ENCODE measurements around the gene KRTAP4-7. TPM values are rescaled to one million over a fixed set of nuclear protein-coding genes. Genes with fewer than 3 reads are reported as not detected.

The KRTAP4-7 gene
- total and polyA plus RNA-seq, 2 donors (not counting 3 experiments of a cell fraction or from before 2014, with no cell fraction given): not detected

DNA sequence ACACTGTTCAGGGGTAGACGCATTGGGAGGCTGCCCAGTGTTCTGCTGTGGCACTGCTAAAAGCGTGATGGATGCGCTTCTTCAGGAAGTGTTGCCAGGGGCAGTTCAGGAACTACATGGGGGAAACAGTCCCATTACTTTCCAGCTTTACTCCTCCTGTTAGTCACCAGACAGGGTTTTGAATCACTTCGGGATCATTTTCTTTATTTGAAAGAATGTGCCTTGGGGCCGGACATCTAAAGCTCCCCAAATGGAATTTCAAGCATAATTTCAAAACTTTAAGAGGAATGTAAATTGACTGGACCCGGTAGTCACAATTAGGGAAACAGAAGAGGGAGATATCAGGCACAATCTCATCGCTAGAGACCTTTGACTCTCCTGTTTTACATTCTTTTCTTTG lies 35.5 kb upstream of the KRTAP4-7 start:
- no peaks in the 10 kb centered on the region for H3K9me3 ChIP-seq (replicated peaks; ENCODE audit: control insufficient read depth, insufficient read depth, low read length)
- peaks cover 5 to 7% of the 10 kb centered on the region in 2 experiments for H3K27me3 ChIP-seq (ENCODE audit: control insufficient read depth in 2 of 2, insufficient read depth in 2 of 2, low read length in 2 of 2)
- no peaks in the 10 kb centered on the region for H4K20me1 ChIP-seq (replicated peaks; ENCODE audit: control insufficient read depth, extremely low read depth, insufficient read depth, low read length)
- BruUV-seq (replicated peaks): no TSS peak
- intact Hi-C loops (cut with micrococcal nuclease): no loop called here
- no peak overlapping the region for H3K27ac ChIP-seq (ENCODE audit: insufficient read depth, low read depth, low read length)
- H3K9me1 ChIP-seq (replicated peaks; ENCODE audit: control insufficient read depth, extremely low read depth, insufficient read depth, low read length): no peaks in the 10 kb centered on the region
- no peak for FAIRE-seq
- dilution Hi-C loops (cut with MboI; ENCODE audit: extremely low pct_ligation_motif_present, low sequenced_read_pairs): no loop called here
- no peaks in the 10 kb centered on the region for H3K36me3 ChIP-seq (ENCODE audit: control insufficient read depth in 2 of 2, extremely low read depth in 1 of 2, insufficient read depth in 2 of 2, low read length in 2 of 2)
- no peak overlapping the region for H3K9ac ChIP-seq (replicated peaks; ENCODE audit: extremely low read depth, insufficient read depth, low read length)
- CTCF ChIA-PET: no interaction called here
- POLR2A ChIA-PET: no interaction called here
- H3K79me2 ChIP-seq (ENCODE audit: control insufficient read depth, insufficient read depth, low read length): no peaks in the 10 kb centered on the region
- H3K4me3 ChIP-seq (replicated peaks in 1 of 3; ENCODE audit: insufficient read depth in 1 of 3, low read depth in 1 of 3, low read length in 3 of 3): no peak overlapping the region
- H3K4me2 ChIP-seq (ENCODE audit: insufficient read depth, low read length): no peak overlapping the region
- TF ChIP-seq MYC (IDR thresholded peaks at IDR 0.05; ENCODE audit: low read depth, low read length): no peak
- no peak for TF ChIP-seq FOS (IDR thresholded peaks at IDR 0.05; ENCODE audit: borderline replicate concordance, insufficient read depth, low read length)
- no peak for TF ChIP-seq EZH2 (IDR thresholded peaks at IDR 0.05; ENCODE audit: borderline replicate concordance, low read depth, low read length, severe bottlenecking)
- TF ChIP-seq, protein P1, sequence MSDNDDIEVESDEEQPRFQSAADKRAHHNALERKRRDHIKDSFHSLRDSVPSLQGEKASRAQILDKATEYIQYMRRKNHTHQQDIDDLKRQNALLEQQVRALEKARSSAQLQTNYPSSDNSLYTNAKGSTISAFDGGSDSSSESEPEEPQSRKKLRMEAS (IDR thresholded peaks at IDR 0.05; ENCODE audit: insufficient read depth, insufficient read length): no peak
- TF ChIP-seq JUN (IDR thresholded peaks at IDR 0.05; ENCODE audit: borderline replicate concordance, insufficient read depth, insufficient read length, low read depth): no peak
- TF ChIP-seq POLR2AphosphoS5 (IDR thresholded peaks at IDR 0.05; ENCODE audit: insufficient read depth, low read depth, low read length): no peak
- no peak for TF ChIP-seq GATA2 (IDR thresholded peaks at IDR 0.05; ENCODE audit: insufficient read depth, insufficient read length, low read depth, low read length)
- TF ChIP-seq, protein P2, sequence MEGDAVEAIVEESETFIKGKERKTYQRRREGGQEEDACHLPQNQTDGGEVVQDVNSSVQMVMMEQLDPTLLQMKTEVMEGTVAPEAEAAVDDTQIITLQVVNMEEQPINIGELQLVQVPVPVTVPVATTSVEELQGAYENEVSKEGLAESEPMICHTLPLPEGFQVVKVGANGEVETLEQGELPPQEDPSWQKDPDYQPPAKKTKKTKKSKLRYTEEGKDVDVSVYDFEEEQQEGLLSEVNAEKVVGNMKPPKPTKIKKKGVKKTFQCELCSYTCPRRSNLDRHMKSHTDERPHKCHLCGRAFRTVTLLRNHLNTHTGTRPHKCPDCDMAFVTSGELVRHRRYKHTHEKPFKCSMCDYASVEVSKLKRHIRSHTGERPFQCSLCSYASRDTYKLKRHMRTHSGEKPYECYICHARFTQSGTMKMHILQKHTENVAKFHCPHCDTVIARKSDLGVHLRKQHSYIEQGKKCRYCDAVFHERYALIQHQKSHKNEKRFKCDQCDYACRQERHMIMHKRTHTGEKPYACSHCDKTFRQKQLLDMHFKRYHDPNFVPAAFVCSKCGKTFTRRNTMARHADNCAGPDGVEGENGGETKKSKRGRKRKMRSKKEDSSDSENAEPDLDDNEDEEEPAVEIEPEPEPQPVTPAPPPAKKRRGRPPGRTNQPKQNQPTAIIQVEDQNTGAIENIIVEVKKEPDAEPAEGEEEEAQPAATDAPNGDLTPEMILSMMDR (IDR thresholded peaks at IDR 0.05; ENCODE audit: extremely low read depth in 1 of 2, insufficient read depth in 1 of 2, low read depth in 1 of 2, low read length in 2 of 2): no peak
- TF ChIP-seq POLR2A (IDR thresholded peaks at IDR 0.05; ENCODE audit: low read depth, low read length): no peak
- H3K4me1 ChIP-seq (ENCODE audit: control insufficient read depth, extremely low read depth, insufficient read depth, low read length): no peaks in the 10 kb centered on the region
- DNase-seq (ENCODE audit: low read depth, low spot score): no peak
- H2AFZ ChIP-seq (ENCODE audit: low read depth, low read length): no peak overlapping the region
